Activated CD4-positive, alpha-beta T cell treated with anti-CD3 and anti-CD28 coated beads, Interleukin-2, Interleukin-4, amounts not matched to agents 100 ng/mL and 50 ng/mL, durations not matched to agents 16 hours and 8 hours (primary cell): Measurements from ENCODE around the gene TPP2.
A peak's percentile ranks its signal among the peaks of the same experiment; 100 is the strongest.

ENCODE experiments used
- DNase-seq: peaks from one replicate; pipeline ENCODE4 v3.0.0-alpha.2; 2020; ENCODE audit warnings: low spot score

The TPP2 gene

DNA sequence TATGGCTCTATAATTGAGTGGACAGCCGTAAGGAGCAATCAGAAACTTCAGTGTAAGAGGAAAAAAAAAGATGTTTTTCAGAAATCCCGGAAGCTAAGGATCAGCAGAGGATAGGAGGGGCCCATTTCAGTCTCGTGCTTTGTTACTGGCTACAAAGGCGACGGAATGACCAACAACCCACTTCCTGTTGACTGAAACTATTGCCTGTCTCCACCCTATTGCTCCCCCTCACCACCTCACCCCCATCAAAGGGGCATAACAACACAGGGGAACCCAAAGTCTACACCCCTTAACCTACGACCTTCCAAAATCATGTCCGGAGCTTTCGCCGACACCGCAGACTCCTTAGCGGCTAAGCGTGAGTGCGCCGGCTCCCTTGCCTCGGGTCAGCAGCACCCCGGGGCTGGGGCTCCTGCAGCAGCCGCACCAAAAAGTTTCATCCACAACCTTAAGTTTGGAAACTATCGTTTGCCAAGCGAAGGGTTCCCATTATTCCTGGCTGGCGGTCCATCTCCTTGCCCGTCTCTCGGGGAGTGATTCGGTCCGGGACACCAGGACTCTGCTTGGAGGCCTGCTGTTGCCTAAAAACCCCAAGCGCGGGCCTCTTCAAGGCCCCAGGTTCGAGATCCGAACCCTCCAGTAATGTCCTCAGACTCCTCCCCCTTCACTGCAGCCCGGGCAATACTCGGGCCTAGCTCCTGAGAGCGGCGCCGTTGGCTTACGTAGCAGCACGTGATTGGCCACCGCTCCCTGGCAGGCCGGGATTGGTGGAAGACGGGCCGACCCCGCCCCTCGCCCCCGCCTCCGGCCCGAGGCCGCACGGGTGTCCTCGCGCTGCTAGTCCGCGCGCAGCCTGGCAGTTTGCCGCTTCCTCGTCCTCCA is at the start of gene TPP2:
Gene TPP2 (plus strand): TSS at position 840 of the 882 bp plus-strand sequence. CDS start 53 bp downstream, outside the sequence.
- peak; percentile 99 for DNase-seq

- DNase-seq: no peak
These were observed 48.0 kb upstream of the TPP2 start for GRCh38 chr13:102548811-102549210.

GRCh38 chr13:102550507-102550906 is 46.3 kb upstream of the TPP2 start:
- DNase-seq: no peak

DNA sequence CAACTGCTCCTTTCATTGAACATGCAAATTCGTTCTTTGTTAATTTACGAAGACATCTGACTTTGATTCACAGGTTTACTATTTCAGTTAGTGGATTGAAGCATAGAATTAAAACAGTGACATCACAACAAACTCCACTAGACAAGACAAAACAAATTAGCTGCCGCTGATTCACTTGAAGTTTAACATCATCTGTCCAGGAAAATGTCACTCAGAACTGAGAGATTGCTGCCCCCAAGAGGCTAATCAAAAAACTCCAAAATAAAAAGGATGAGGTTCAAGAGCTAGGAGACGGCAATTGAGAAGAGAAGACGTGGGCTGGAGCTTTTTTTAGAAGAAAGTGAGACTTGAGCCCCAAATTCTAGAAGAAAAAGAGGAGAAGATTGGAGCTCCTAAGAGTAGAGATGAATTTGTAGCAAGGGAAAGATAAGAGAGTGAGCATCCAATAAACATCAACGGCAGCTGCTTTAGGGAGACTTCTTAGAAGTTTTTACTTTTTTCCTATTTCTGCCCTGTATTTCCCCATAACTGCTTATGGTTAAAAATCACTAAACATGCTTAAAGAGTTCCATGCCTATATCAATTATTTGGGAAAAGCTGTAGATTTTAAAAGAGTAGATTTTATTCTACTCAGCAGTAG is 40.8 kb upstream of the TPP2 start:
- peak; percentile 34 for DNase-seq

DNA sequence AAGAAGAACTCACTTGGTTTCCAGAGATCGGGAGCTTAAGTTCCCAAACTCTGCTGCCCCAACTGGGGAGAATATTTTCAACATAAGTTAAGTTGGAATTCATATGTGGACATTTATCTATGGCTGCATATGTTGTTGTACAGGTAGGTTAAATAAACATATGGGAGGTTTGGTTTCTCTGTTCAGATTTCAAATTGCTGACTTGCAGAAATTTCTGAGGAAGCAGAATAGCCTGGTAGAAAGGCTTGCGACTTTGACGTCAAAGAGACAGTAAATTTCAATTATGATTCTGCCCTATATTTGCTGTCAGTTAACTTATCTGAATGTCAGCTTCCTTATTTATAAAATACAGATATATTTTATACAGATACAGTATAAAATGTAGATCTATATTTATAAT is 40.0 kb upstream of the TPP2 start:
- DNase-seq: no peak

DNA sequence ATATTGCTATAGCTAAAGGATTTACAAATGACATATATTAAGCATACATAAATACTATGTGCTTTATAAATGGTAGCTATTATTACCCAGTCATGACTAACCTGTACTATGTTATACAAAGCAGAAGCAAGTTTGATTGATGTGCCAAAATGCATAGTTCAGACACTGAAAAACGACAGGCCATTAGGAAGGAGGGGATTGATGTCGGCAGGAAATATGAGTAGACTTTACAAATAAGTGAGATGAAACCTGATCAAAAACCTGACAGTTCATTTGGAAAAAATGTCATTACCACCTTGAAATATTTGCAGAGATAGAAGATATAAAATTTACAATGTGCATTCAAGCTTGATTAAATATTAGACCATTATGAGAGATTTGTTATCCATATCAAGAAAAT is 38.8 kb upstream of the TPP2 start:
- DNase-seq: no peak

- DNase-seq: no peak
These were observed 34.9 kb upstream of the TPP2 start for GRCh38 chr13:102561933-102562332.

DNA sequence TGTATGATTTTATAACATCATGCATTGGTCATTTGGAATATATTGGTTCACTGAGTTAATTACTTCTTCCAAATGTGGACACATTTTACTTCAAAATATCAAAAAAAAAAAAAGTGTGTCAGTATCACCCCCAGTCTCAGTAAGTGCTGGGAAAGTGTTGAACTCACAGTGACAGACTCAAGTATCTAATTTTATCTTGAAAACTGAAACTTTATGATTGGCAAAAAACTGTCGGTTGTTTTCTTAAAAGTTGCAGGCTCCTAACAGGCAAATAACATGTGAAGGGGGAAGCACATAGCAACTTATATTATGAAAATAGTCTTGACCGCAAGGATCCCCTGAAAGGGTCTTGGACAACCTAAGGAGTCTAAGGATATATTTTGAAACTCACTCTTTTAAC is 33.5 kb upstream of the TPP2 start:
- no peak for DNase-seq

DNA sequence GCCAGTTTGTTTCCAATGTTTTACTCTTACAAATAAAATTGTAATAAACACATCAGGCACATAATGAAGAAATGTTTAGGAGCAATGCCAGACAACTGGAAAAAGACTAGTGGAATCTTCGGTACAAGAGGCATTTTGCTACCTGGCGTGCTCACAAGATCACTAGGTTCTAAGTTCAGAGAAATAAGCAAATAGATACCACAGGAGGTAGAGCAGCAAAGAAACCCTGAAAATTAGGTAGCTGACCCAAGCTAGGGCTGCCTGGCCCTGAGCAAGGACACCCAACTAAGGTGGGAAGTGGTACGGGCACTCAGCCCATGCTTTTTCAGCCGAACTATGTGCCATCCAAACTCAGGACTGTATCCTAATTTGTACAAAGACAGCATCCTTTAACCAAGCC is 32.2 kb upstream of the TPP2 start:
- no peak for DNase-seq

DNA sequence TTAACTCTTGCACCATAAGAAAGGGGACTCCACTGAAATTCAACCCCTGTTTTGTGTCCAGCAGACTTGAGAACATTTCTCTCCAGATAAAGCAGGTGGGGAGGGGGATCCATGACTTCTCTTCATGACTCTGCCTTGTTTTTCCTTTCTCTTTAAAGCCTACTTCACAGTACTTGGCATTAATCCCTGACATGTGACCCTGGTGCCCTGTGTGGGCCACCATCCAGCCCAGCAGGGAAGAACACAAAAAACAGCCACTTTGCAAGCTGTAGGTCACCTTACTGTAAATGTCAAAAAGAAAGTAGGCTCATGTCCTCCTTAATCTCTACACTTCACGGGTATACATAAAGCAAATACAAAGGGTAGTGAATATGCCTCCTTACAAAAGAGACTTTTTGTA is 30.3 kb upstream of the TPP2 start:
- no peak for DNase-seq

- no peak for DNase-seq
These were observed 28.9 kb upstream of the TPP2 start for GRCh38 chr13:102567857-102568256.

DNA sequence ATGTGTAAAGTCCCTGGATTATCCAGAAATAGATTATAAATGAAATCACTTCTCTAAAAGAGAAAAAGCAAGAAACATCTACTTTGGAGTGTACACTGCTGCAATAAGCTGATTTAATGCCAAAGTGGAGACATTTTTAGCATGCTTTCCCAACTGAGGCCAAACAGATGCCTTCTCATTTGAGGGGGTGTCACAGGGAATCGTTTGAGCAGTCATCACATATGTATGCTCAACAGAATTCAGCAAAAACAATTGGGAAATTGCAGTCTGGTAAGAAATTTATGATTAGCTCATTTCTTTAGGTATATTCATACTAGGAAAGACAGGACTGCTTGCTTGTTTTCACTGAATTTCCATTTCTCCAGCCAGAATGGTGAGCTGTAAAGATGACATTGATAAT is 27.3 kb upstream of the TPP2 start:
- DNase-seq: no peak

- no peak for DNase-seq
These were observed 25.7 kb upstream of the TPP2 start for GRCh38 chr13:102571075-102571474.

DNA sequence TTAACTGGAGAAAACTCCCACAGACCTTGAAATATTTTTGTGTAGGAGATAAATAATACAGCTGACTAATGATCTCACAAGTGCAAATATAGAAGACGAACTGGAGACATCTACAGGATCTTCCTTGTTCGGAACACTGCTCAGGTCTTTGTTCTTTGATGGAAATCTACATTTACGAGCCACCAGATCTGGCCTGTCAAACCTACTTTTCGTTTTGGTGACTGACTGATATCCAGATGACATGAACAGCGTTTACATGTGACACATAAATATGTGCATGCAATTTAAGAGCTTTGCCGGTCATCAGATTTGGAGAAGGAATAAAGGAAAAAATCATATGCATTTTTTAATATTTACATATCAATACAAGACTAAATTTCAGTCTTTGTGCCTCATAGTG is 24.5 kb upstream of the TPP2 start:
- no peak for DNase-seq

DNA sequence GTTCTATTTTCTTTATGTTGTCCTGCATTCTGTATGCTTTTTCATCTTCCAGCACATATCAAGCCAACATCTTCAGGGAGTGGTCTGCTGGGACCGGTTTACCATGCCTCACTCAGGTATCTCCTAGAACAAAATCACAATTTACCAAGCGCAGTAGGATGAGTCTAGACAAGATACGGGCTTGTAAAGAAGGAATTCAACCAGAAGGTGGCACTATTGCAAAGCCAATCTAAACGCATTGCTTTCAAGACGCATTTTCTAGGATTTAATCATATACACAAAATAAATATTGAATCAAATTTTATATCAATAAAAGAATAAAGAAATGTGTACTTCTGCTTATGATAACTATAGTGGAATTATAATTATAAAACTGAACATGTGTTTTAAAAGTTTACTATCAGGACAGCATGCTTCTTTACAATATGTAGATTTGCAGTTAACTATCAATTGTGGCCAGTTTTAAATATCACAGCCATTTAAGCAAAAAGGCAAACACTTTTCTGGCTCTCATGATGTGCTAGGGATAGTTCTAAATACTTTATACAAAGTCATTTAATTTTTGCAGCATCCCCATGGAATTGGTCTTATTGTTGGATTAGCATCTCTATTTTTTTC is 16.1 kb upstream of the TPP2 start:
- DNase-seq: peak; percentile 65

DNA sequence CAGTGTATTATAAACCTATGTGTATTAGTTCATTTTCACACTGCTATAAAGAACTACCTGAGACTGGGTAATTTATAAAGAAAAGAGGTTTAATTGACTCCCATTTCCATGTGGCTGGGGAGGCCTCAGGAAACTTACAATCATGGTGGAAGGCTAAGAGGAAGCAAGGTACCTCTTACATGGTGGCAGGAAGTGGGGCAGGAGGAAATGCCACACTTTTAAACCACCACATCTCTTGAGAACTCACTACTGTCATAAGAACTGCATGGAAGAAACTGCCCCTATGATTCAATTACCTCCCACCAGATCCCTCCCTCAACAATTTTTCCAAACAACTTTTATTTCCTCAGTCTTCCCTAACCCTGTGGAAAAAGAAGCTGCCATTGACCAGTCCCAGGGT is 14.5 kb upstream of the TPP2 start:
- no peak for DNase-seq

DNA sequence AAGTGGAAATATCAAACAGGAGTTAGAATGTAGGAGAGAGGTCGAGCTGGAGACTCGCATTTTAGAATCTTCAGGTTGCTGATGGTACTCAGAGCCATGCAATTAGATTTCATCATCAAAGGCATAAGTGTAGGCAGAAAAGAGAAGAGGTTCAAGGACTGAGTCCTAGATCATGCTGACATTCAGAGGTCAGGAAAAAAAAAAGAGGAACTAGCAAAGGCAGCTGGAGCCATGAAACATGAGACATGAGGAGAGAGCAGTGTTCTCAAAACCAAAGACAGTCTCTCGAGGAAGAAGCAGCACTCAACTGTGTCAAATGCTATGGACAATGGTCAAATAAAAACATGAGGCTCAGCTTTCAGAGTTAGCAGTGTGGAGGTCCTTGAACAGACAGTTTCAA is 12.4 kb upstream of the TPP2 start:
- no peak for DNase-seq

- DNase-seq: no peak
These were observed 10.2 kb upstream of the TPP2 start for GRCh38 chr13:102586615-102587014.

DNA sequence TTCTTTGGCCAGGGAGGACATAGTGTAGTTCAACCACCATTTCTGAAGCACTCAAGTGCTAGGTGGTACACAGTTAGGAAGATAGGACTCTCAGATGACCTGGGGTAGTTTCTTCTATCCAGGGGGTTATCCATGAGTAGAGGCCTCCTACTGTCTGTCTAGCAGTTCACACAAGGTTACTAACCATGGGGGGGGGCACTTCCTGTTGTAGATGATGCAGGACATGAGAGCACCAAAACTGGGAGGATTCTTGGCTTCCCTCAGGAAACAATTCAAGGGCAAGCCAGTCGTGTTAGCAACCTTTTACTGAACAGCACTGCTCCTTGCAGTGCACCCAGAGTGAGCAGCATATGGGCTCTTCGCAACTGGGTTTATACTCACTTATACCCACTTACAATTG is 8.9 kb upstream of the TPP2 start:
- no peak for DNase-seq

GRCh38 chr13:102589301-102589822 is 7.4 kb upstream of the TPP2 start:
- no peak for DNase-seq

- DNase-seq: peak; percentile 82
These were observed 4.6 kb upstream of the TPP2 start for GRCh38 chr13:102591988-102592781.

DNA sequence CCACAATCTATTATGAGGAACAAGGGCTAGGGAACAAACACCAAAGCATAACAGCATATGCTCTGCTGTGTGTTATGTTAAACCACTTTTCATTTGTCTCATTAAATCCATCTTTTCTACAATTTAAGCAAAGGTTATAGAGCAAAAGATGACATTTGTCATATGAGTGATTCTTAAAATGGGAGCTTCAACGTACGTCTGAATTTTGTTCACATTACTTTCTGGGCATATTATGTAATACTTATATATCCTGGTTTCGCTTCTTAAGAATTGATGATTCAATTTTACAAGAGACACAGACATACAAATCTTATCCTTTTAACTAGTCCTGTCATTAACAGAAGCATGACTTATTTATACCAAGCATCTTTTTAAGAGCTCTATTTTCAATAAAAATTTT is 3.3 kb upstream of the TPP2 start:
- no peak for DNase-seq
